Neural crest cell (in vitro differentiated cells): ENCODE results near the gene IGF2BP2. TPM values are rescaled to one million over a fixed set of nuclear protein-coding genes. Genes with fewer than 3 reads are reported as not detected.
A peak's percentile ranks its signal among the peaks of the same experiment; 100 is the strongest.
"Not testable (repeated sequence)": the region's sequence is repeated elsewhere in the genome, so short reads cannot be mapped to it uniquely, and the experiment has no call there.

Experiments used
- DNase-seq: peaks from one replicate; pipeline ENCODE4 v3.0.0; 2021; ENCODE audit warnings: low read depth, mixed read lengths, low spot score
- H3K27ac Mint-ChIP-seq: one replicate; pipeline ENCODE4 v1.8.0; 2021; ENCODE audit warnings: mild to moderate bottlenecking, mixed read lengths; ENCODE audit not compliant: unreplicated experiment
- H3K27me3 Mint-ChIP-seq: 2 replicates; pipeline ENCODE4 v1.8.0; 2021; ENCODE audit warnings: low read depth, mild to moderate bottlenecking, mixed read lengths
- H3K36me3 Mint-ChIP-seq: 2 replicates; pipeline ENCODE4 v1.8.0; 2021; ENCODE audit warnings: low read depth, mild to moderate bottlenecking, mixed read lengths
- H3K4me1 Mint-ChIP-seq: 2 replicates; pipeline ENCODE4 v1.8.0; 2021; ENCODE audit warnings: mixed read lengths
- H3K4me3 Mint-ChIP-seq: one replicate; pipeline ENCODE4 v1.8.0; 2021; ENCODE audit warnings: mild to moderate bottlenecking, mixed read lengths
- H3K9me3 Mint-ChIP-seq: 2 replicates; pipeline ENCODE4 v1.8.0; 2021; ENCODE audit warnings: mixed read lengths
- CTCF ChIP-seq: fragments of 200-600 bp; sonication (generic); conservative IDR thresholded peaks from 2 replicates; pipeline ENCODE4 v1.5.0; 2021; ENCODE audit warnings: antibody characterized with exemption, mild to moderate bottlenecking
- total RNA-seq: library from RNA; stranded (reverse); gene quantifications from 2 replicates; pipeline ENCODE4 v1.2.1, GENCODE V29; 2021

IGF2BP2 gene
- total RNA-seq, 1 donor from 2014 or later: 141 TPM

- Mint-ChIP-seq H3K9me3 (peaks cover 9% of the 10 kb centered on the region), H3K36me3 (peaks cover 58% of the 10 kb centered on the region)
Observed at GRCh38 chr3:185678027-185678426, 146.8 kb downstream of the IGF2BP2 start.

GRCh38 chr3:185677146-185677829, 147.6 kb downstream of the IGF2BP2 start:
- H3K27me3 Mint-ChIP-seq: no peaks in the 10 kb centered on the region
- H3K27ac Mint-ChIP-seq: no peak overlapping the region
- peaks cover 50% of the 10 kb centered on the region for H3K36me3 Mint-ChIP-seq
- H3K4me1 Mint-ChIP-seq: peaks cover 6% of the 10 kb centered on the region
- TF ChIP-seq CTCF: peak; percentile 77
- peaks cover 6% of the 10 kb centered on the region for H3K9me3 Mint-ChIP-seq
- peak; percentile 38 for DNase-seq
- H3K4me3 Mint-ChIP-seq: no peak overlapping the region

More at GRCh38 chr3:185678027-185678426, 146.8 kb downstream of the IGF2BP2 start:
- no peak for DNase-seq
- H3K4me3 Mint-ChIP-seq: no peak overlapping the region
- H3K27ac Mint-ChIP-seq: no peak overlapping the region
- no peaks in the 10 kb centered on the region for H3K27me3 Mint-ChIP-seq
- no peak for TF ChIP-seq CTCF
- peaks cover 6% of the 10 kb centered on the region for H3K4me1 Mint-ChIP-seq

- DNase-seq: no peak
- Mint-ChIP-seq H3K27ac (no peak overlapping the region), H3K4me1 (no peaks in the 10 kb centered on the region), H3K4me3 (no peak overlapping the region), H3K27me3 (no peaks in the 10 kb centered on the region), H3K36me3 (peaks cover 28% of the 10 kb centered on the region), H3K9me3 (no peaks in the 10 kb centered on the region)
- TF ChIP-seq CTCF: no peak
Observed at GRCh38 chr3:185667574-185667973, 157.3 kb downstream of the IGF2BP2 start.

- no peak overlapping the region for H3K27ac Mint-ChIP-seq
- no peaks in the 10 kb centered on the region for H3K9me3 Mint-ChIP-seq
- no peaks in the 10 kb centered on the region for H3K27me3 Mint-ChIP-seq
- H3K36me3 Mint-ChIP-seq: peaks cover 35% of the 10 kb centered on the region
- H3K4me3 Mint-ChIP-seq: no peak overlapping the region
- no peak for TF ChIP-seq CTCF
- DNase-seq: no peak
- peaks cover 8% of the 10 kb centered on the region for H3K4me1 Mint-ChIP-seq
Observed at GRCh38 chr3:185663929-185664328, 160.9 kb downstream of the IGF2BP2 start.

- no peak overlapping the region for H3K4me3 Mint-ChIP-seq
- peaks cover 31% of the 10 kb centered on the region for H3K36me3 Mint-ChIP-seq
- DNase-seq: no peak
Observed at GRCh38 chr3:185661772-185662171, 163.1 kb downstream of the IGF2BP2 start.

GRCh38 chr3:185661296-185661695, 163.5 kb downstream of the IGF2BP2 start:
- H3K27me3 Mint-ChIP-seq, H3K4me3 Mint-ChIP-seq, DNase-seq, H3K9me3 Mint-ChIP-seq, H3K4me1 Mint-ChIP-seq, H3K27ac Mint-ChIP-seq: not testable (repeated sequence)
- H3K36me3 Mint-ChIP-seq: peaks cover 31% of the 10 kb centered on the region

More at GRCh38 chr3:185661772-185662171, 163.1 kb downstream of the IGF2BP2 start:
- Mint-ChIP-seq H3K4me1 (peaks cover 8% of the 10 kb centered on the region), H3K27ac (peak overlapping the region; percentile 60), H3K9me3 (no peaks in the 10 kb centered on the region), H3K27me3 (no peaks in the 10 kb centered on the region)
- TF ChIP-seq CTCF: no peak
